ENCODE results near the gene CARD19. TPM values are rescaled to one million over a fixed set of nuclear protein-coding genes. Genes with fewer than 3 reads are reported as not detected.

Gene CARD19
- total and polyA plus RNA-seq, 2 of the 8 experiments (the other 6 are each of a cell fraction or from before 2014, with no cell fraction given) = 21.2 to 112 TPM

DNA sequence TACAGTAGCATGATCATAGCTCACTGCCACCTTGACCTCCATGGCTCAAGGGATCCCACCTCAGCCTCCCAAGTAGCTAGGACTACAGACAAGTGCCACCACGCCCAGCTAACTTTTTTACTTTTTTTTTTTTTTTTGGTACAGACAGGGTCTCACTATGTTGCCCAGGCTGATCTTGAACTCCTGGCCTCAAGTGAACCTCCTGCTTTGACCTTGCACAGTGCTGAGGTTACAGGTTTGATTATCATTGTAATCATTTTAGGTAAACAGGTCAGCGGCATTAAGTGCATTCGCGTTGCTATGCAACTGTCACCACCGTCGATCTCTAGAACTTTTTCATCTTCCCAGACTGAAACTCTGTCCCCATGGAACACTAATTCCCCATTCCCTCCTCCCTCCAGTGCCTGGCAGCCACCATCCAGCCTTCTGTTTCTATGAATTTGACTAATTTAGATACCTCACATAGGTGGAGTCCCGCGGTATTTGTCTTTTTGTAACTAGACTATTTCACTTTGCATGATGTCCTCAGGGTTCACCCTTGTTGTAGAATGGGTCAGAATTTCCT lies 5.8 kb upstream of the CARD19 start:
- no peak overlapping the region for H3K23ac ChIP-seq (ENCODE audit: insufficient read length)
- no peaks in the 10 kb centered on the region for H3K36me3 ChIP-seq (ENCODE audit: control insufficient read depth in 2 of 4, insufficient read depth in 4 of 4, low read length in 3 of 4)
- no peak overlapping the region for H2BK5ac ChIP-seq (ENCODE audit: low read depth, low read length)
- no peak overlapping the region for H4K5ac ChIP-seq (ENCODE audit: insufficient read length, low read depth, low read length)
- H3K9ac ChIP-seq (replicated peaks in 1 of 4; ENCODE audit: extremely low read depth in 1 of 4, low read depth in 3 of 4, low read length in 3 of 4) = no peak overlapping the region
- no peaks in the 10 kb centered on the region for H4K20me1 ChIP-seq (replicated peaks in 1 of 2; ENCODE audit: control insufficient read depth in 1 of 2, insufficient read depth in 2 of 2, low read length in 2 of 2)
- no peaks in the 10 kb centered on the region for H3K79me2 ChIP-seq (ENCODE audit: control insufficient read depth in 1 of 2, insufficient read depth in 2 of 2, low read length in 2 of 2)
- H2BK20ac ChIP-seq (ENCODE audit: low read length) = no peak overlapping the region
- H3K18ac ChIP-seq (ENCODE audit: extremely low read depth, low read length) = no peak overlapping the region
- DNase-seq (ENCODE audit: low read depth in 1 of 2, low spot score in 2 of 2) = no peak
- ChIA-PET CTCF (ENCODE audit: partially characterized antibody) (interaction anchor here (0.6 to 1.4 kb wide), 6 partner anchors 8 to 87 kb away, joined by 3 to 4 read pairs (median 3); no protein-coding TSS in a partner anchor), POLR2A (ENCODE audit: partially characterized antibody) (interaction anchor here (1.2 kb wide), 1 partner anchor 31 kb away, joined by 3 read pairs; no protein-coding TSS in a partner anchor)
- H4K8ac ChIP-seq (ENCODE audit: extremely low read depth, insufficient read depth, low read length) = no peak overlapping the region
- no peaks in the 10 kb centered on the region for H3K79me1 ChIP-seq (ENCODE audit: low read depth, low read length)
- H3K4me3 ChIP-seq (ENCODE audit: extremely low read depth in 1 of 4, insufficient read depth in 2 of 4, low read depth in 3 of 4, low read length in 4 of 4) = no peak overlapping the region
- no peak overlapping the region for H2BK15ac ChIP-seq (ENCODE audit: low read length)
- no peak overlapping the region for H2BK12ac ChIP-seq (ENCODE audit: low read depth, low read length)
- no peak overlapping the region for H2BK120ac ChIP-seq (replicated peaks; ENCODE audit: low read depth, low read length)
- no peak for FAIRE-seq
- no peak for TF ChIP-seq NRF1 (IDR thresholded peaks at IDR 0.05; ENCODE audit: low read depth, low read length)
- no peak for TF ChIP-seq HDAC2 (IDR thresholded peaks at IDR 0.05; ENCODE audit: borderline replicate concordance in 1 of 2, low read depth in 2 of 2, low read length in 2 of 2)
- TF ChIP-seq ASH2L (IDR thresholded peaks at IDR 0.05; ENCODE audit: low read length) = no peak
- no peak for TF ChIP-seq RBBP5 (IDR thresholded peaks at IDR 0.05; ENCODE audit: borderline replicate concordance, low read depth, low read length)
- no peak for TF ChIP-seq HDAC6 (IDR thresholded peaks at IDR 0.05; ENCODE audit: low read depth, low read length)
- TF ChIP-seq PHF8 (conservative IDR thresholded peaks at IDR 0.05; ENCODE audit: low read depth, low read length) = no peak
- TF ChIP-seq CHD2 (IDR thresholded peaks at IDR 0.05; ENCODE audit: low read length) = no peak
- no peak for TF ChIP-seq BACH1 (IDR thresholded peaks at IDR 0.05; ENCODE audit: low read length)
- TF ChIP-seq EGR1 (IDR thresholded peaks at IDR 0.05; ENCODE audit: borderline replicate concordance, low read depth, low read length) = no peak
- TF ChIP-seq TAF7 (optimal IDR thresholded peaks at IDR 0.05; ENCODE audit: borderline replicate concordance, low read depth, low read length) = no peak
- no peak for TF ChIP-seq POU5F1 (IDR thresholded peaks at IDR 0.05; ENCODE audit: low read depth, low read length)
- H3K27me3 ChIP-seq (replicated peaks in 1 of 4; ENCODE audit: control insufficient read depth in 3 of 4, extremely low read depth in 1 of 4, insufficient read depth in 3 of 4, low read length in 3 of 4) = no peaks in the 10 kb centered on the region
- H3K4ac ChIP-seq (replicated peaks; ENCODE audit: insufficient read length, low read depth, low read length) = no peak overlapping the region
- 95% methylated on average over 8 of the region's 8 CpGs; no CpG with 5 or more reads in 1 of the 2 experiments for WGBS, 2 experiments (ENCODE audit: extremely low coverage in 1 of 2, insufficient coverage in 1 of 2, insufficient read length in 1 of 2, insufficient replicate concordance in 2 of 2, low coverage in 1 of 2, low lambda C conversion rate in 2 of 2, missing lambda C conversion rate in 1 of 2)
- no peak overlapping the region for H4K91ac ChIP-seq (replicated peaks; ENCODE audit: insufficient read length, low read length)
- peaks cover 3% of the 10 kb centered on the region; the same call in 1 of the 2 replicates for H3K23me2 ChIP-seq (ENCODE audit: low read depth, low read length)
- H3K9me3 ChIP-seq (ENCODE audit: insufficient read depth in 2 of 2, low read depth in 1 of 2, low read length in 1 of 2) = peaks cover 4% of the 10 kb centered on the region in 2 experiments; a peak in 1 of 4 replicates
- no peak overlapping the region for H2AK5ac ChIP-seq (ENCODE audit: low read depth, low read length)
- H3K27ac ChIP-seq (ENCODE audit: low read depth, low read length) = no peak overlapping the region
- H3K14ac ChIP-seq (ENCODE audit: insufficient read length) = no peak overlapping the region
- no peak overlapping the region for H3K4me2 ChIP-seq (ENCODE audit: insufficient read depth in 1 of 2, low read depth in 2 of 2, low read length in 2 of 2)
- H3K4me1 ChIP-seq (replicated peaks in 1 of 4; ENCODE audit: control insufficient read depth in 3 of 4, insufficient read depth in 4 of 4, low read length in 3 of 4) = peaks cover 0 to 6% (median 4%) of the 10 kb centered on the region in 4 experiments; a peak in 4 of 7 replicates
- no peak overlapping the region for H3K56ac ChIP-seq (replicated peaks; ENCODE audit: insufficient read length, low read depth, low read length)
- H2AFZ ChIP-seq (ENCODE audit: low read length) = no peak overlapping the region

Measured in H1 (cell line).